GM19452 (cell line): ENCODE results near the gene FOXP1.

Experiments used
- ATAC-seq: cut with Tn5 transposase; IDR thresholded peaks from one replicate; pipeline ENCODE4 v1.9.1; 2021; ENCODE audit not compliant: unreplicated experiment

The FOXP1 gene

GRCh38 chr3:71054312-71054711, 529.2 kb downstream of the FOXP1 start:
- no peak for ATAC-seq

GRCh38 chr3:71053495-71053894, 530.0 kb downstream of the FOXP1 start:
- ATAC-seq = no peak

GRCh38 chr3:71052716-71053115, 530.8 kb downstream of the FOXP1 start:
- no peak for ATAC-seq

- no peak for ATAC-seq
Measured at GRCh38 chr3:71051893-71052687, 531.4 kb downstream of the FOXP1 start.

GRCh38 chr3:71051259-71051595, 532.3 kb downstream of the FOXP1 start:
- no peak for ATAC-seq

- ATAC-seq = no peak
Measured at GRCh38 chr3:71050538-71051258, 532.8 kb downstream of the FOXP1 start.

- no peak for ATAC-seq
Measured at GRCh38 chr3:71050166-71050537, 533.4 kb downstream of the FOXP1 start.

GRCh38 chr3:71048948-71049347, 534.6 kb downstream of the FOXP1 start:
- no peak for ATAC-seq

- no peak for ATAC-seq
Measured at GRCh38 chr3:71047616-71048531, 535.7 kb downstream of the FOXP1 start.

GRCh38 chr3:71046791-71047190, 536.7 kb downstream of the FOXP1 start:
- no peak for ATAC-seq

GRCh38 chr3:71045917-71046282, 537.6 kb downstream of the FOXP1 start:
- ATAC-seq = peak; percentile 64

GRCh38 chr3:71045212-71045916, 538.2 kb downstream of the FOXP1 start:
- no peak for ATAC-seq

- no peak for ATAC-seq
Measured at GRCh38 chr3:71042759-71043158, 540.8 kb downstream of the FOXP1 start.

- ATAC-seq = no peak
Measured at GRCh38 chr3:71041371-71041770, 542.2 kb downstream of the FOXP1 start.

GRCh38 chr3:71039332-71039731, 544.2 kb downstream of the FOXP1 start:
- no peak for ATAC-seq

- ATAC-seq = no peak
Measured at GRCh38 chr3:71037775-71038174, 545.8 kb downstream of the FOXP1 start.

- no peak for ATAC-seq
Measured at GRCh38 chr3:71035886-71036285, 547.6 kb downstream of the FOXP1 start.

GRCh38 chr3:71035314-71035713, 548.2 kb downstream of the FOXP1 start:
- no peak for ATAC-seq

- no peak for ATAC-seq
Measured at GRCh38 chr3:71033681-71034220, 549.8 kb downstream of the FOXP1 start.

GRCh38 chr3:71031914-71032521, 551.5 kb downstream of the FOXP1 start:
- peak; percentile 62 for ATAC-seq
